A549 (cell line): ENCODE results near the gene C1R. TPM values are rescaled to one million over a fixed set of nuclear protein-coding genes. Genes with fewer than 3 reads are reported as not detected.
A peak's percentile ranks its signal among the peaks of the same experiment; 100 is the strongest.

Experiments used
- ATAC-seq, 2 experiments: fragments of 200-7000 bp in 1 of 2; fragments of >200 bp in 1 of 2; cut with Nextera tagmentation in 1 of 2; cut with Tn5 transposase in 1 of 2; 3 replicates each; pipeline versions ENCODE4 v1.8.0 to v1.9.1; 2018 to 2020; ENCODE audit warnings: mild to moderate bottlenecking in 1 of 2, moderate library complexity in 1 of 2
- CTCF ChIA-PET: fragments of 300-600 bp; sonication (Branson Sonifier 250); formaldehyde crosslinking; extraction: SDS; loops from one replicate; lab custom pipeline; 2021; ENCODE audit warnings: antibody characterized with exemption, inconsistent platforms; lab: Yijun Ruan, JAX
- POLR2A ChIA-PET: fragments of 350-600 bp; formaldehyde crosslinking; extraction: SDS; loops from one replicate; lab custom pipeline; 2021; ENCODE audit warnings: antibody characterized with exemption, inconsistent platforms; lab: Yijun Ruan, JAX
- DNase-seq, 2 experiments: peaks; one replicate each; pipeline versions ENCODE4 v3.0.0 to v3.0.0-alpha.2; 2011 to 2016; ENCODE audit warnings: low read depth in 1 of 2, low spot score in 1 of 2
- FAIRE-seq: peaks from 2 replicates; lab custom pipeline; 2011; peaks lifted over from hg19 to GRCh38; lab: Jason Lieb, UNC
- H3K27ac ChIP-seq, 2 experiments: fragments of >200 bp; sonication (Bioruptor Twin); formaldehyde crosslinking; 3 replicates each; pipeline ENCODE4 v1.5.1; 2016 to 2017
- H3K4me1 ChIP-seq: fragments of >200 bp; sonication (Bioruptor Twin); formaldehyde crosslinking; 3 replicates; pipeline ENCODE4 v1.6.1; 2016
- H3K4me2 ChIP-seq: fragments of >200 bp; sonication (Bioruptor Twin); formaldehyde crosslinking; 3 replicates; pipeline ENCODE4 v1.6.1; 2016
- H3K4me3 ChIP-seq: fragments of >200 bp; sonication (Bioruptor Twin); formaldehyde crosslinking; 3 replicates; pipeline ENCODE4 v1.5.1; 2016
- H3K9me3 ChIP-seq: fragments of >200 bp; sonication (Bioruptor Twin); formaldehyde crosslinking; 3 replicates; pipeline ENCODE4 v1.6.1; 2016
- BCL3 ChIP-seq: fragments of >200 bp; sonication (Bioruptor Twin); formaldehyde crosslinking; IDR thresholded peaks from 3 replicates; pipeline ENCODE4 v1.6.1; 2016
- CTCF ChIP-seq: fragments of >200 bp; sonication (Bioruptor Twin); formaldehyde crosslinking; IDR thresholded peaks from 3 replicates; pipeline ENCODE4 v1.5.1; 2016
- EHMT2 ChIP-seq: fragments of 200-600 bp; sonication (generic); IDR thresholded peaks from 2 replicates; pipeline ENCODE4 v1.6.1; 2016; ENCODE audit warnings: antibody characterized with exemption, low read depth, mild to moderate bottlenecking, moderate library complexity
- FOSL2 ChIP-seq, 2 experiments: fragments of 450-650 bp in 1 of 2; fragments of >200 bp in 1 of 2; sonication (Bioruptor Twin) in 1 of 2; formaldehyde crosslinking; IDR thresholded peaks; 2 replicates each; pipeline versions ENCODE4 v1.5.0 to v1.6.1; 2016 to 2020; ENCODE audit warnings: mild to moderate bottlenecking in 1 of 2, moderate library complexity in 1 of 2
- FOXS1 ChIP-seq: fragments of 250-450 bp; sonication (Bioruptor Pico); IDR thresholded peaks from 2 replicates; pipeline ENCODE4 v1.5.0; 2020; ENCODE audit warnings: mild to moderate bottlenecking, moderate library complexity
- HES2 ChIP-seq: fragments of >200 bp; sonication (Bioruptor Twin); formaldehyde crosslinking; IDR thresholded peaks from 2 replicates; pipeline ENCODE4 v1.6.1; 2016
- HOXA7 ChIP-seq: fragments of 250-450 bp; sonication (Bioruptor Pico); IDR thresholded peaks from 2 replicates; pipeline ENCODE4 v1.5.0; 2020; ENCODE audit warnings: mild to moderate bottlenecking, moderate library complexity
- HOXB13 ChIP-seq: fragments of 250-450 bp; sonication (Bioruptor Pico); IDR thresholded peaks from 2 replicates; pipeline ENCODE4 v1.5.0; 2020; ENCODE audit warnings: low read depth, mild to moderate bottlenecking, moderate library complexity
- JUNB ChIP-seq: fragments of >200 bp; sonication (Bioruptor Twin); formaldehyde crosslinking; IDR thresholded peaks from 2 replicates; pipeline ENCODE4 v1.6.1; 2016
- MAFK ChIP-seq: fragments of 450-650 bp; IDR thresholded peaks from 2 replicates; pipeline ENCODE4 v1.6.1; 2014; ENCODE audit not compliant: partially characterized antibody
- MAX ChIP-seq: IDR thresholded peaks from 2 replicates; pipeline ENCODE4 v1.6.1; 2012
- PHF8 ChIP-seq: fragments of 200-600 bp; sonication (generic); IDR thresholded peaks from 2 replicates; pipeline ENCODE4 v1.6.1; 2016; ENCODE audit warnings: low read depth, mild to moderate bottlenecking, antibody characterized with exemption, moderate library complexity, borderline replicate concordance
- POLR2A ChIP-seq: IDR thresholded peaks from 2 replicates; pipeline ENCODE4 v1.6.1; 2012; ENCODE audit warnings: mild to moderate bottlenecking, low read length
- POLR2AphosphoS2 ChIP-seq: conservative IDR thresholded peaks from 2 replicates; pipeline ENCODE4 v1.6.1; 2012; ENCODE audit warnings: low read length, improper control_type of control experiment, inconsistent platforms
- RAD21 ChIP-seq, 2 experiments: fragments of >200 bp in 1 of 2; sonication (Bioruptor Twin) in 1 of 2; formaldehyde crosslinking in 1 of 2; IDR thresholded peaks in 1 of 2; conservative IDR thresholded peaks in 1 of 2; 2 replicates in 1 of 2; 3 replicates in 1 of 2; pipeline ENCODE4 v1.6.1; 2012 to 2018; ENCODE audit warnings: inconsistent platforms in 1 of 2
- REST ChIP-seq: fragments of 200-600 bp; sonication (generic); IDR thresholded peaks from 2 replicates; pipeline ENCODE4 v1.6.1; 2016; ENCODE audit warnings: antibody characterized with exemption, mild to moderate bottlenecking, moderate library complexity
- SMC3 ChIP-seq: fragments of >200 bp; sonication (Bioruptor Twin); formaldehyde crosslinking; IDR thresholded peaks from 3 replicates; pipeline ENCODE4 v1.6.1; 2018; ENCODE audit warnings: inconsistent platforms
- ZNF302 ChIP-seq: fragments of 250-450 bp; sonication (Bioruptor Pico); IDR thresholded peaks from 2 replicates; pipeline ENCODE4 v1.9.0; 2021; ENCODE audit warnings: inconsistent platforms, mild to moderate bottlenecking, moderate library complexity
- WGBS: methylation state at CpG from one replicate; pipeline ENCODE4 v1.1.6; 2017; ENCODE audit errors: missing lambda C conversion rate; 5-methylcytosine and 5-hydroxymethylcytosine counted together
- polyA plus RNA-seq, 4 experiments: library from polyadenylated mRNA; depleted of rRNA in 3 of 4; stranded (reverse); fragments of >200 nt; fragmentation: RNase III in 1 of 4; extraction: RNeasy Plus Mini Kit Qiagen cat#74134 plus additional on column Dnase treatment in 1 of 4; gene quantifications; 2 replicates in 3 of 4; 3 replicates in 1 of 4; pipeline ENCODE4 v1.2.3, GENCODE V29; 2011 to 2017
- TF ChIP-seq, protein P1 (sequence below): fragments of 250-450 bp; sonication (Bioruptor Pico); IDR thresholded peaks from 2 replicates; pipeline ENCODE4 v1.5.0; 2021; ENCODE audit warnings: mild to moderate bottlenecking, moderate library complexity, borderline replicate concordance

Gene C1R
- polyA plus RNA-seq, 2 of the 4 experiments (the other 2 are of a cell fraction) = 31.4 to 36.0 TPM

DNA sequence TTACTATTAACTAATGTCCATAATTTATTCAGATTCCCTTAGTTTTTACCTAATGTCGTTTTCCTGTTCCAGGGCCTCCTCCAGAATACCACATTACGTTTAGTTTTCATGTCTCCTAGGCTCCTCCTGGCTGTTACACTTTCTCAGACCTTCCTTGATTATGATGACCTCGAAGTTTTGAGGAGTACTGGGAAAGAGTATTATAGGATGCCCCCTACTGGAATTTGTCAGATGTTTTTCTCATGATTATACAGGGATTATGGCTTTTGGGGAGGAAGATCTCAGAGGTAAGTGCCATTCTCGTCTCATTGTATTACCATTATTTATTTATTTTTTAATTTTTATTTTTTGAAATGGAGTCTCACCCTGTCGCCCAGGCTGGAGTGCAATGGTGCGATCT, 49.4 kb downstream of the C1R start:
- peak; percentile 78 for FAIRE-seq
- CTCF ChIA-PET = interaction anchor here (0.6 to 2.1 kb wide), 9 partner anchors 12 to 320 kb away, joined by 3 to 7 read pairs (median 4); partner anchors contain the start of gene C1S

More for the DNA sequence above, 49.4 kb downstream of the C1R start:
- ATAC-seq = peak; percentile 63 to 91; a peak in 4 of 6 replicates
- Histone ChIP-seq H3K27ac (no peak overlapping the region), H3K4me1 (no peaks in the 10 kb centered on the region), H3K4me2 (no peak overlapping the region), H3K9me3 (no peaks in the 10 kb centered on the region)
- POLR2A ChIA-PET = interaction anchor here (1.0 kb wide), 1 partner anchor 24 kb away, joined by 3 read pairs; the partner anchor contains the start of gene LPCAT3
- 22% methylated on average over 6 of the region's 6 CpGs for WGBS
- no peak for TF ChIP-seq HOXA7 (CRISPR knock-in tag)
- TF ChIP-seq RAD21 (conservative IDR thresholded peaks at IDR 0.05 in 1 of 2, IDR thresholded peaks at IDR 0.05 in 1 of 2) = peak; percentile 55 to 65
- TF ChIP-seq POLR2AphosphoS2 = no peak
- no peak for TF ChIP-seq FOSL2 (IDR thresholded peaks at IDR 0.05)
- TF ChIP-seq FOSL2 (CRISPR knock-in tag; IDR thresholded peaks at IDR 0.05) = no peak
- TF ChIP-seq SMC3 = peak; percentile 30; the same call in 1 of the 3 replicates
- TF ChIP-seq MAFK = peak; percentile 43
- TF ChIP-seq HES2 = no peak
- TF ChIP-seq REST = no peak
- TF ChIP-seq HOXB13 (CRISPR knock-in tag) = no peak
- TF ChIP-seq MAX = no peak
- TF ChIP-seq ZNF302 (CRISPR knock-in tag) = no peak
- TF ChIP-seq CTCF = peak; percentile 52
- TF ChIP-seq EHMT2 = no peak
- TF ChIP-seq POLR2A = no peak
- TF ChIP-seq JUNB = no peak
- TF ChIP-seq, protein P1, sequence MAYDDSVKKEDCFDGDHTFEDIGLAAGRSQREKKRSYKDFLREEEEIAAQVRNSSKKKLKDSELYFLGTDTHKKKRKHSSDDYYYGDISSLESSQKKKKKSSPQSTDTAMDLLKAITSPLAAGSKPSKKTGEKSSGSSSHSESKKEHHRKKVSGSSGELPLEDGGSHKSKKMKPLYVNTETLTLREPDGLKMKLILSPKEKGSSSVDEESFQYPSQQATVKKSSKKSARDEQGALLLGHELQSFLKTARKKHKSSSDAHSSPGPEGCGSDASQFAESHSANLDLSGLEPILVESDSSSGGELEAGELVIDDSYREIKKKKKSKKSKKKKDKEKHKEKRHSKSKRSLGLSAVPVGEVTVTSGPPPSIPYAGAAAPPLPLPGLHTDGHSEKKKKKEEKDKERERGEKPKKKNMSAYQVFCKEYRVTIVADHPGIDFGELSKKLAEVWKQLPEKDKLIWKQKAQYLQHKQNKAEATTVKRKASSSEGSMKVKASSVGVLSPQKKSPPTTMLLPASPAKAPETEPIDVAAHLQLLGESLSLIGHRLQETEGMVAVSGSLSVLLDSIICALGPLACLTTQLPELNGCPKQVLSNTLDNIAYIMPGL (CRISPR knock-in tag) = no peak
- TF ChIP-seq FOXS1 (CRISPR knock-in tag) = no peak
- TF ChIP-seq BCL3 = no peak
- TF ChIP-seq PHF8 = no peak
- TF ChIP-seq, all 56 proteins: peak for 4
- no peak overlapping the region for H3K4me3 ChIP-seq
- peak; percentile 52 to 69 for DNase-seq
